ENCODE data around the gene SUSD5.

DNA sequence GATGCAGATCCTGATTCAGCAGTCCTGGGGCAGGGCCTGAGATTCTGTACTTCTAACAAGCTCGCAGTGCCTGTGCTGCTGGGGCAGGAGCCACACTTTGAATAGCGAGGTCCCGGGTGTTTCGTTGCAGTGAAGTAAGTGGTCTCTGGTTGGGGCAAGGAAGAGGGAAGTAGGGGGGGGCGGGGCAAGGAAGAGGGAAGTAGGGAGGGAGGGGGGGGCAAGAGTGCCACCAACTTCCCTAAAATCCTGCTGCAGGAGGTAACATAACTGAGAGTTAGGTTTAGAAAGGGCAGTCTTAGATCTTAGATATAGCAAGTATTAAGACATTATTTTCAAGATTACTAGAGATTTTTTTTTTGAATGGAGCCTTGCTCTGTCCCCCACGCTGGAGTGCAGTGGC lies 69.3 kb downstream of the SUSD5 start:
- TF ChIP-seq, protein P1, sequence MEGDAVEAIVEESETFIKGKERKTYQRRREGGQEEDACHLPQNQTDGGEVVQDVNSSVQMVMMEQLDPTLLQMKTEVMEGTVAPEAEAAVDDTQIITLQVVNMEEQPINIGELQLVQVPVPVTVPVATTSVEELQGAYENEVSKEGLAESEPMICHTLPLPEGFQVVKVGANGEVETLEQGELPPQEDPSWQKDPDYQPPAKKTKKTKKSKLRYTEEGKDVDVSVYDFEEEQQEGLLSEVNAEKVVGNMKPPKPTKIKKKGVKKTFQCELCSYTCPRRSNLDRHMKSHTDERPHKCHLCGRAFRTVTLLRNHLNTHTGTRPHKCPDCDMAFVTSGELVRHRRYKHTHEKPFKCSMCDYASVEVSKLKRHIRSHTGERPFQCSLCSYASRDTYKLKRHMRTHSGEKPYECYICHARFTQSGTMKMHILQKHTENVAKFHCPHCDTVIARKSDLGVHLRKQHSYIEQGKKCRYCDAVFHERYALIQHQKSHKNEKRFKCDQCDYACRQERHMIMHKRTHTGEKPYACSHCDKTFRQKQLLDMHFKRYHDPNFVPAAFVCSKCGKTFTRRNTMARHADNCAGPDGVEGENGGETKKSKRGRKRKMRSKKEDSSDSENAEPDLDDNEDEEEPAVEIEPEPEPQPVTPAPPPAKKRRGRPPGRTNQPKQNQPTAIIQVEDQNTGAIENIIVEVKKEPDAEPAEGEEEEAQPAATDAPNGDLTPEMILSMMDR (IDR thresholded peaks at IDR 0.05), result no peak
- TF ChIP-seq EZH2 (IDR thresholded peaks at IDR 0.05), result no peak

Data from neural progenitor cell (in vitro differentiated cells).